ENCODE measurements around the gene CYFIP2. TPM values are rescaled to one million over a fixed set of nuclear protein-coding genes. Genes with fewer than 3 reads are reported as not detected.

CYFIP2 gene
- total RNA-seq, 1 donor = 6.5 TPM

GRCh38 chr5:157253547-157253946, 12.4 kb upstream of the CYFIP2 start:
- TF ChIP-seq CTCF (IDR thresholded peaks at IDR 0.05; ENCODE audit: extremely low read depth, low read depth, low read length) = peak; percentile 97
- peak overlapping the region; percentile 38 for H3K27ac ChIP-seq (ENCODE audit: low read depth, low read length)
- no peaks in the 10 kb centered on the region for H3K79me2 ChIP-seq (ENCODE audit: insufficient read depth, low read length)
- H3K9me3 ChIP-seq (ENCODE audit: low read depth, low read length) = no peaks in the 10 kb centered on the region
- H3K36me3 ChIP-seq (ENCODE audit: insufficient read depth, low read length) = no peaks in the 10 kb centered on the region
- H3K4me1 ChIP-seq (ENCODE audit: insufficient read depth, low read length) = peaks cover 3% of the 10 kb centered on the region
- H3K27me3 ChIP-seq (ENCODE audit: insufficient read depth, low read length) = peaks cover 11% of the 10 kb centered on the region
- H3K4me3 ChIP-seq (ENCODE audit: insufficient read depth, low read length) = no peak overlapping the region
- H2AFZ ChIP-seq (ENCODE audit: low read length) = peak overlapping the region; percentile 56
- no peak overlapping the region for H3K4me2 ChIP-seq (ENCODE audit: insufficient read depth, low read length)
- no peaks in the 10 kb centered on the region for H4K20me1 ChIP-seq (ENCODE audit: insufficient read depth, low read length)
- peak; percentile 77 for DNase-seq (ENCODE audit: insufficient read length, low spot score, missing footprints)

- Histone ChIP-seq H3K4me2 (ENCODE audit: insufficient read depth, low read length) (no peak overlapping the region), H3K27ac (ENCODE audit: low read depth, low read length) (no peak overlapping the region), H3K4me1 (ENCODE audit: insufficient read depth, low read length) (no peaks in the 10 kb centered on the region), H4K20me1 (ENCODE audit: insufficient read depth, low read length) (no peaks in the 10 kb centered on the region), H3K79me2 (ENCODE audit: insufficient read depth, low read length) (no peaks in the 10 kb centered on the region), H3K4me3 (ENCODE audit: insufficient read depth, low read length) (no peak overlapping the region), H2AFZ (ENCODE audit: low read length) (no peak overlapping the region), H3K36me3 (ENCODE audit: insufficient read depth, low read length) (no peaks in the 10 kb centered on the region), H3K27me3 (ENCODE audit: insufficient read depth, low read length) (peaks cover 33% of the 10 kb centered on the region), H3K9me3 (ENCODE audit: low read depth, low read length) (no peaks in the 10 kb centered on the region)
- no peak for TF ChIP-seq CTCF (IDR thresholded peaks at IDR 0.05; ENCODE audit: extremely low read depth, low read depth, low read length)
- DNase-seq (ENCODE audit: insufficient read length, low spot score, missing footprints) = no peak
Observed at GRCh38 chr5:157258450-157258849, 7.5 kb upstream of the CYFIP2 start.

GRCh38 chr5:157259699-157260098, 6.2 kb upstream of the CYFIP2 start:
- Histone ChIP-seq H3K36me3 (ENCODE audit: insufficient read depth, low read length) (no peaks in the 10 kb centered on the region), H3K27ac (ENCODE audit: low read depth, low read length) (no peak overlapping the region), H3K4me1 (ENCODE audit: insufficient read depth, low read length) (no peaks in the 10 kb centered on the region), H3K27me3 (ENCODE audit: insufficient read depth, low read length) (peaks cover 39% of the 10 kb centered on the region), H3K79me2 (ENCODE audit: insufficient read depth, low read length) (no peaks in the 10 kb centered on the region), H3K9me3 (ENCODE audit: low read depth, low read length) (no peaks in the 10 kb centered on the region), H3K4me3 (ENCODE audit: insufficient read depth, low read length) (no peak overlapping the region), H2AFZ (ENCODE audit: low read length) (no peak overlapping the region), H4K20me1 (ENCODE audit: insufficient read depth, low read length) (no peaks in the 10 kb centered on the region), H3K4me2 (ENCODE audit: insufficient read depth, low read length) (no peak overlapping the region)
- no peak for TF ChIP-seq CTCF (IDR thresholded peaks at IDR 0.05; ENCODE audit: extremely low read depth, low read depth, low read length)
- DNase-seq (ENCODE audit: insufficient read length, low spot score, missing footprints) = no peak

GRCh38 chr5:157263496-157264090, 2.3 kb upstream of the CYFIP2 start:
- no peak overlapping the region for H3K4me2 ChIP-seq (ENCODE audit: insufficient read depth, low read length)
- no peaks in the 10 kb centered on the region for H4K20me1 ChIP-seq (ENCODE audit: insufficient read depth, low read length)
- H2AFZ ChIP-seq (ENCODE audit: low read length) = no peak overlapping the region
- no peak overlapping the region for H3K4me3 ChIP-seq (ENCODE audit: insufficient read depth, low read length)
- H3K27me3 ChIP-seq (ENCODE audit: insufficient read depth, low read length) = peaks cover 34% of the 10 kb centered on the region
- H3K36me3 ChIP-seq (ENCODE audit: insufficient read depth, low read length) = no peaks in the 10 kb centered on the region
- TF ChIP-seq CTCF (IDR thresholded peaks at IDR 0.05; ENCODE audit: extremely low read depth, low read depth, low read length) = no peak
- H3K4me1 ChIP-seq (ENCODE audit: insufficient read depth, low read length) = no peaks in the 10 kb centered on the region
- DNase-seq (ENCODE audit: insufficient read length, low spot score, missing footprints) = no peak
- H3K79me2 ChIP-seq (ENCODE audit: insufficient read depth, low read length) = no peaks in the 10 kb centered on the region
- H3K9me3 ChIP-seq (ENCODE audit: low read depth, low read length) = no peaks in the 10 kb centered on the region
- H3K27ac ChIP-seq (ENCODE audit: low read depth, low read length) = no peak overlapping the region
